Ishikawa (cell line): ENCODE data around the gene TBC1D20.

Experiments used
- CREB1 ChIP-seq: IDR thresholded peaks from 2 replicates; pipeline ENCODE4 v1.6.1; 2012; ENCODE audit warnings: low read depth
- EP300 ChIP-seq: IDR thresholded peaks from 2 replicates; pipeline ENCODE4 v1.6.1; 2012; ENCODE audit warnings: borderline replicate concordance
- NFIC ChIP-seq: IDR thresholded peaks from 2 replicates; pipeline ENCODE4 v1.6.1; 2012
- RAD21 ChIP-seq: IDR thresholded peaks from 2 replicates; pipeline ENCODE4 v1.6.1; 2012; ENCODE audit warnings: low read depth
- REST ChIP-seq: IDR thresholded peaks from 2 replicates; pipeline ENCODE4 v1.6.1; 2012; ENCODE audit warnings: low read depth, mild to moderate bottlenecking
- TAF1 ChIP-seq: IDR thresholded peaks from 2 replicates; pipeline ENCODE4 v1.6.1; 2012; ENCODE audit warnings: low read depth, mild to moderate bottlenecking
- TCF12 ChIP-seq: IDR thresholded peaks from 2 replicates; pipeline ENCODE4 v1.6.1; 2012; ENCODE audit warnings: low read depth
- YY1 ChIP-seq: IDR thresholded peaks from 2 replicates; pipeline ENCODE4 v1.6.1; 2012; ENCODE audit warnings: low read depth
- ZBTB7A ChIP-seq: IDR thresholded peaks from 2 replicates; pipeline ENCODE4 v1.6.1; 2012; ENCODE audit warnings: low read depth

Gene TBC1D20

DNA sequence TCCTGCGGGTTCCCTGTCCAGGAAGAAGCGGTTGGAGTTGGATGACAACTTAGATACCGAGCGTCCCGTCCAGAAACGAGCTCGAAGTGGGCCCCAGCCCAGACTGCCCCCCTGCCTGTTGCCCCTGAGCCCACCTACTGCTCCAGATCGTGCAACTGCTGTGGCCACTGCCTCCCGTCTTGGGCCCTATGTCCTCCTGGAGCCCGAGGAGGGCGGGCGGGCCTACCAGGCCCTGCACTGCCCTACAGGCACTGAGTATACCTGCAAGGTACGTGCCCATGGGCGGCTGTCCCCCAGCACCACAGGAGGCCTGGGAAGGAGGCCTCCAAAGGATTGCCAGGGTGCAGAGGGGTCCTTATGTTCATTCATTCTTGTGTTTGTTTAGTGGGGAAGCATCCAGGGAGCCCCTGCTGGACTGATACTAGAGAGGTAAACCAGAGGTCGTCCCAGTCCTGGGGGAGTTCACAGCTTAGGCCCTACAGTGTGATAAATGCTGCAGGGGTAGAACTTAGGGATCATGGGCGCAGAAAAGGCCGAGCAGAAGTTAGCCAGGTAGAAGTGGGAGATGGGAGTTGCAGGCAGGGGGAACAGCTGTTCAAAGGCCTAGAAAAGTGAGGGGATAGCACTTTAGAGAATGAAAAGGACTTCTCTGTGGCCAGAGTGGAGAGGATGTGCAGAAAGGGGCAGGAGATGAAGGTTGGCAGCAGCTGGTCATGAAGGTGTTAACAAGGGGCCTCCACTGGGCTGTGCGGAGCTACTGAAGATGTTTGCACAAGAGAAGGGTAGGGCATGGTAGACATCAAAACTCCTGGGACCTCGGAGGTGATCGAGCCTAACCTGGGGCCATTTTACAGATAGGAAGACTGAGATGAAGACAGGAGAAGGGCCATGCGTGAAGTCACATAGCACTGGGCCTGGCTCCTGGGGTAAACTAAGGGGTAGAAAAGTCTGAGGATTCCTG is 74.0 kb downstream of the TBC1D20 start:
- TF ChIP-seq TCF12 (no peak), ZBTB7A (no peak), CREB1 (no peak), YY1 (no peak), EP300 (no peak), REST (no peak)

DNA sequence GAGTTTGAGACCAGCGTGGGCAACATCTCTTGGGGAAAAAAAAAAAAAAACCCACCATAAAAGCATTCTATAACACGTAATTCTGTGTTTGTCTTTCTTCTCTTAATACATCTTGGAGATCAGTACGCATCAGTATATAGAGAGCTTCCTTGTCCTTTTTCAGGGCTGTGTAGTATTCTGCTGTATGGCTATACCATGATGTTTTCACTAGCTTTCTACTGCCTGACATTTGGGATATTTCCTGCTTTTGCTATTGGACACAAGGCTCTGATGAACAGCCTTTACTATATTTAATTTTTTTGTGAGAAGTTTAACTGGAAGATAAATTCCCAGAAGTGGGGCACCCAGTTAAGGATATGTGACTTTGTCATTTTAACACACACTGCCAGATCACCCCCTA is 74.8 kb downstream of the TBC1D20 start:
- no peak for TF ChIP-seq RAD21
- no peak for TF ChIP-seq TAF1
- no peak for TF ChIP-seq ZBTB7A
- no peak for TF ChIP-seq NFIC
- no peak for TF ChIP-seq YY1
